Activated CD4-positive, CD25-positive, alpha-beta regulatory T cell treated with anti-CD3 and anti-CD28 coated beads, Interleukin-2, amount 50 U/mL, for 16 hours (primary cell): ENCODE measurements around the gene ZNF483.
"Not testable (repeated sequence)": the region's sequence is repeated elsewhere in the genome, so short reads cannot be mapped to it uniquely, and the experiment has no call there.

Experiments
- DNase-seq: peaks from one replicate; pipeline ENCODE4 v3.0.0-alpha.2; 2020; ENCODE audit warnings: low read depth, low spot score

The ZNF483 gene

DNA sequence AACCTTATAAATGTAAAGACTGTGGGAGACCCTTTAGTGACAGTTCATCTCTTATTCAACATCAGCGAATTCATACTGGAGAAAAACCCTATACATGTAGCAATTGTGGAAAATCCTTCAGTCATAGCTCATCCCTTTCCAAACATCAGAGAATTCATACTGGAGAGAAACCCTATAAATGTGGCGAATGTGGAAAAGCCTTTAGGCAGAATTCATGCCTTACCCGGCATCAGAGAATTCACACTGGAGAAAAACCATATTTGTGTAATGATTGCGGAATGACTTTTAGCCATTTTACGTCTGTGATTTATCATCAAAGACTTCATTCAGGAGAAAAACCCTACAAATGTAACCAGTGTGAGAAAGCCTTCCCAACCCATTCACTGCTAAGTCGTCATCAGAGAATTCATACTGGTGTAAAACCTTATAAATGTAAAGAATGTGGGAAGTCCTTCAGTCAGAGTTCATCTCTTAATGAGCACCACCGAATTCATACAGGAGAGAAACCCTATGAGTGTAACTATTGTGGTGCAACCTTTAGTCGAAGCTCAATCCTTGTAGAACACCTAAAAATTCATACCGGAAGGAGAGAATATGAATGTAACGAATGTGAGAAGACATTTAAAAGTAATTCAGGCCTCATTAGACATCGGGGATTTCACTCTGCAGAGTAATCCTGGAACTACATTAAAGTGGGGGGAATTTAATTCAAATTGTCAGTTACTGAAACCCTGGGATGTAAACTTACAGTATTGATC, 17.7 kb downstream of the ZNF483 start:
- no peak for DNase-seq

DNA sequence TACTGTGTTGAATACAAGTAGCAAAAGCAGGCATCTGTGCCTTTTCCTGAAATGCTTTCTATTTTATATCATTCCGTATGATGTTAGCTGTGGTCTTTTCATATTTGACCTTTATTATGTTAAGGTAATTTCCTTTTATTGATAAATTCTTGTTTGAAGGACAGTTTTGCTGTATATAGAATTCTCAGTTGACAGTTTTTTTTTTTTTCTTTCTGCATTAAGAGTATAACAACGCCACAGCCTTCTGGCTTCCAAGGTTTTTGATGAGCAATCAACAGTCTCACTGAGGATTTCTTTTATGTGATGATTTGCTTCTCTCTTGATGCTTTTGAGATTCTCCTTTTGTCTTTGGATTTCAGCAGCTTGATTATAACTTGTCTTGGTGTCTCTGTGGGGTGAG, 23.6 kb downstream of the ZNF483 start:
- DNase-seq, result no peak

DNA sequence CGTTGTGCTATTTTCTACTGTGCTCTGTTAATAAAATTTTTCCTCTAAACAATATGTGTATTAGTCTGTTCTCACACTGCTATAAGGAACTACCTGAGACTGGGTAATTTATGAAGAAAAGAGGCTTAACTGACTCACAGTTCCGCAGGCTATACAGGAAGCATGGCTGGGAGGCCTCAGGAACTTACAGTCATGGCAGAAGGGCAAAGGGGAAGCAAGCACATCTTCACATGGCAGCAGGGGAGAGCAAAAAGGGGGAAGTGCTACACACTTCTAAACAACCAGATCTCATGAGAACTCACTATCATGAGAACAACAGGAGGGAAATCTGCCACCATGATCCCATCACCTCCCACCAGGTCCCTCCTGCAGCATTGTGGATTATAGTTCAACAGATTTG, 30.4 kb downstream of the ZNF483 start:
- DNase-seq, result not testable (repeated sequence)

DNA sequence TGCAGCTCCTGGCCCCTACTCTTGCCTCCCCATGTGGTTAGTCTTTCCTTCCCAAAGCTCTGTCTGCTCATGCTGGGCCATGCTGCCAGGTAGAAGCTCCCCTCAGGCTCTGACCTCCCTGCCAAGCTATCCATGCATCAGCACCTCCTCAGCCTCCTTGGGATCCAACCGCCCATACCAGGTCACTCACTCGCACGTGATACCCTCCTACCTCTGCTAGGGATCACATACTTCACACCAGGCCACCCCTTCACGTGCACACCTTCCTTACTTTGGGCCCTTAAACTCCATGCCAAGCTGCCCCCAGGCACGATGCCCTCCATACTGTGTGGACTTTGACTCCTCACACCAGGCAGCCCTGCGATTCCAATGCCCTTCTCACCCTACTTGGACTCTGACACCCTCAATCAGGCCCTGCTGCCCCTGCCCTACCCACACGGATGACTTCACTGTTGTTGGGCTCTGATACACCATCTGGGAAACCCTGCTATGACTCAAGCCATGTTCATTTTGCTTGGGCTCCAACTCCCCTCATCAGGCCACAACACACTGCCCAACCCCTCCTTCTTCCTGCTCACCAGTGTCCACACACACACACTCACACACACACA, 34.1 kb downstream of the ZNF483 start:
- no peak for DNase-seq

GRCh38 chr9:111561165-111561719, 36.3 kb downstream of the ZNF483 start:
- no peak for DNase-seq

- no peak for DNase-seq
These were observed 41.3 kb downstream of the ZNF483 start for GRCh38 chr9:111566234-111566633.

- not testable (repeated sequence) for DNase-seq
These were observed 43.1 kb downstream of the ZNF483 start for GRCh38 chr9:111568127-111568526.

DNA sequence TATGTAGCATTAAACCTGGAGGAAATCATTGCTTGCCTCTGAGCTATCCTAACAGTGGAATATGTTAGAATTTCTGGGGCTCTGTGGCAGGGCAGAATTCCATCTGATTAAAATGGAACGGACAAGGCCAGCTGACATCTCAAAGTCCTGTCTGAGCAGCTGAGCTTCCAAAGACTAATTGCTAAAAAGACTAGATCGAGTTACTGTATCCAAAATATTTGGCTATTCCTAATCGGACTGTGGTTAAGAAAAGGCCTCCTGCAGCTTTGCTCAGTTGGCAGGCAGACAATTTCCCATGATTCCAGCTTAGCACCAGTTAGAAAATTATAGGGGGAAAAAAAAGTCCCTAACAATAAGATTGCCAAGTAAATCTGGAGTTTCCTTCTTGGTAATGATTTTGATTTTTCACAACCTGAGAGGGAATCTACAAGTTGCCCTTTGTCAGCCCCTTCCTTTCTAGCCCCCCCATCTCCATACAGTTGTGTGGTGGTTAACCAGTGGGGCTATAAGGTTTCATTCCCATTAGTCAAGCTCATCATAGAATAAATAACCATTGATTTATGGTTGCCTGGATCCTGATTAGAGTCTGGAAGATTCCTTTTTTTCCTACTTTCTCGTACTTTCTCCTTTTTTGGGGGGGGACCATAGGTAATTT, 48.1 kb downstream of the ZNF483 start:
- DNase-seq, result no peak

- DNase-seq, result no peak
These were observed 57.9 kb downstream of the ZNF483 start for GRCh38 chr9:111582888-111583287.

- DNase-seq, result no peak
These were observed 61.4 kb downstream of the ZNF483 start for GRCh38 chr9:111586378-111586777.

DNA sequence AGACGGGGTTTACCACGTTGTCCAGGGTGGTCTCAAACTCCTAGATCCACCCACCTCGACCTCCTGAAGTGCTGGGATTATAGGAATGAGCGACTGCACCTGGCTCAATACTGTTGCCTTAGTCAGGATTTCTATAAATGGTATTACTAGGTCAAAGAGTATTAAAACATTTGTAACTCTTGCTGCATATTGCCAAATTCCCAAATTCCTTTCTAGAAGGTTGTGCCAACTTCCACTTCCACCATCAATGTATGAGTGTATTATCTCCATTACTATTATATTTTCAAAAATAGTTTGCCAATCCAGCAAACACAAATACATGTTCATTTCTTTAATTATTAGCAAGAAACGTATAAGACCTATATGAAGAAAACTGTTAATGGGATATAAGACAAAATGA, 63.9 kb downstream of the ZNF483 start:
- DNase-seq, result no peak

GRCh38 chr9:111597852-111598732, 73.1 kb downstream of the ZNF483 start:
- no peak for DNase-seq

- no peak for DNase-seq
These were observed 73.7 kb downstream of the ZNF483 start for GRCh38 chr9:111598733-111599091.

GRCh38 chr9:111599092-111599954, 74.3 kb downstream of the ZNF483 start, which contains the start of gene PTGR1:
Gene PTGR1, minus strand, starts transcription at chr9:111599647. Its CDS starts 2,225 bp downstream, at chr9:111597422.
- DNase-seq, result no peak

- DNase-seq, result no peak
These were observed 75.0 kb downstream of the ZNF483 start for GRCh38 chr9:111599955-111600343.

DNA sequence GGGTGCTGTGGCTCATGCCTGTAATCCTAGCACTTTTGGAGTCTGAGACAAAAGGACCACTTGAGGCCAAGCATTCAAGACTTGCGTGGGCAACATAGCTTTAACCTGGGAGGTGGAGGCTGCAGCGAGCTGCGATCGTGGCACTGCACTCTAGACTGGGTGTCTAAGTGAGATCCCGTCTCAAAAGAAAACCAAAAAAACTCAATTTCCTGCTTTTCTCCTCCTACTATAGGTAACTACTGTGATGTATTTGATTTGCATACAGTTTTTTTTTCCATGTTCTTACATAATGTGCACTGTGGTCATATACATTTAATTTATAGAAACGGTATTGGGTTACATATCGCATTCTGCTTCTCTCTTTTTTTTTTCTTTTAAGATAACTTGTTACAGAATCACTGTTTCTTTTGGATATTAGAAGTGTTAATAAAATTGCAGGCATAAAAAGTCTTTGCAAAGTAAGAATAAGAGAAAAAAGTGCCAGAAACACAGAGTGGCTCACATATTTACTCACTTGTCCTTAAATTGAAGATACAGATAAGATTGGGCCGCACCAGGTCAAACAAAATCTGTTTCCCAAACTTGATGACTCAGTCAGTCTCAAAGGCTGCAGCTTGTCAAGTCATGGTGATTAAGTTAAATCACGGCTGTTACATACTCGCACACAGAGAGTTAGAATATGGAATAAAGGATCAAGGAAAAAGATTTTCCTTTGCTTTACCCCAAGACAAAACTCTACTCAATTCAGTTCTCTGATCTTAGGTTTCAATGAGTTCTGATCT, 76.4 kb downstream of the ZNF483 start:
- DNase-seq, result no peak

- no peak for DNase-seq
These were observed 78.1 kb downstream of the ZNF483 start for GRCh38 chr9:111603041-111603440.

DNA sequence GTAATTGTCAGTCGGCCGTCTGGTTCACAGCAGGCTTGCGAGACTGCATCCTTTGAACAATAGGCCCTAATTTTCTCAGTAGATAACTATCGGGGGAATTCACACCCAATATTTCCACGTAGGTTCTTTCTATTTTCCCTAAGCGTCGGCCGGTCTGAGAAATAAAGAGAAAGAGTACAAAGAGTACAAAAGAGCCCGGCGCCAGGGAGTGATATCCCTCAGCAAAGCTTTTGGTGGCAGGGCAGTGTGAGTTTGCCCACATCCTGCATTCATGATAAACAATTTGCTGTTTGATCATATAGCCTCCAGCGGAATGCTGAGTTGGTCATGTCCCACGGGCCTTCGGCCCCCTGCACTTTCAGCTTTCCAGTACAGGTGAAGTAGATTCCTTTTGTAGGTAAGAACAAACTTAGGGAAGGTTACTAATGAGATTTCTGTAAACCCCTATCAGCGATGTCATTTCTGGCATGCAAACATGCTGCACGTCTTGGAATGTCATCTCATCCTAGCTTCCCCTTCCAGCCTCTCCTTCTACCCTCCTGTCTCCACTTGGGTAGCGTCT, 79.2 kb downstream of the ZNF483 start:
- no peak for DNase-seq

DNA sequence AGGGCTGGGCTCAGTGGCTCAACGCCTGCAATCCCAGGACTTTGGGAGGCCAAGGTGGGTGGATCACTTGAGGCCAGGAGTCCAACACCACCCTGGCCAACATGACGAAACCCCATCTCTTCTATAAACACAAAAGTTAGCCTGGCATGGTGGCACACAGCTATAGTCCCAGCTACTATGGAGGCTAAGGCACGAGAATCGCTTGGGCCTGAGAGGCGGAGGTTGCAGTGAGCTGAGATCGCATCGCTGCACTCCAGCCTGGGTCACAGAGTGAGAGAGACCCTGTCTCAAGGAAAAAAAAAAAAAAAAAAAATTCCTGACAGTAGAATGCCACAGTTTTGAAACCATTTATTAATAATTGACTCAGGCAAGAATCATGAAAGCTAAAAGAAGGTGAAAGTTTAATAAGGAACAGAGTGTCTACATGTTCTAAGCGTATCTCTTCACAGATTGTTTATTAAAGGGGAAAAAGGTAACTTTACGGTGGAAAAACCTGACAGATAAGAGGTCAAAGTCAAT, 80.1 kb downstream of the ZNF483 start:
- DNase-seq, result no peak
